Ovary (tissue), 3 donors: Measurements from ENCODE around the gene KRTAP5-4.
"Not testable (repeated sequence)": the region's sequence is repeated elsewhere in the genome, so short reads cannot be mapped to it uniquely, and the experiment has no call there.

Experiments
- POLR2A ChIP-seq: fragments of 450-650 bp; IDR thresholded peaks from one replicate; pipeline ENCODE4 v1.6.1; 2017; ENCODE audit warnings: antibody characterized with exemption, mild to moderate bottlenecking, moderate library complexity
- TF ChIP-seq, protein P1 (sequence below), 3 donors: fragments of 450-650 bp in 2 of 3; fragments of 200-600 bp in 1 of 3; IDR thresholded peaks; one replicate each; pipeline versions ENCODE4 v1.5.1 to v1.8.0; 2016 to 2022; ENCODE audit warnings: antibody characterized with exemption in 3 of 3, mild to moderate bottlenecking in 1 of 3
- donor health status: DM: no; HTN: no; CAD: no.

DNA sequence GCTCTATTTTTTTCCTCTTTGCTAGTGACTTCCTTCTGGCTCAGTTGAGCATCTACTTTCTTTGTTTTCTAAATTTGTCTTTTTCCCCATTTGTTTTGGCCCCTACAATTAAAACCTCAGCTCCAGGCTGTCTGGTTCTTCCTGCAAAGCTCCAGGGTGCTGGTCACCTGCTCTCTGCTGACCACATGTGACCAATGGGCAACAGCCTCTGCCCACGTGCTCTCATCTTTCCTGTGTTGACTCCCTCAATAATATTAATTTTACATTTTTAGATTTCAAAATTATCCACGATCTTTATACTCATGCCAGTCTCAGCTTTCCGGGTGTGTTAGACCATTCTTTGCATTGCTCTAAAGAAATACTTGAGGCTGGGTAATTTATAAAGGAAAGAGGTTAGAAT, 23.5 kb downstream of the KRTAP5-4 start:
- TF ChIP-seq, protein P1, sequence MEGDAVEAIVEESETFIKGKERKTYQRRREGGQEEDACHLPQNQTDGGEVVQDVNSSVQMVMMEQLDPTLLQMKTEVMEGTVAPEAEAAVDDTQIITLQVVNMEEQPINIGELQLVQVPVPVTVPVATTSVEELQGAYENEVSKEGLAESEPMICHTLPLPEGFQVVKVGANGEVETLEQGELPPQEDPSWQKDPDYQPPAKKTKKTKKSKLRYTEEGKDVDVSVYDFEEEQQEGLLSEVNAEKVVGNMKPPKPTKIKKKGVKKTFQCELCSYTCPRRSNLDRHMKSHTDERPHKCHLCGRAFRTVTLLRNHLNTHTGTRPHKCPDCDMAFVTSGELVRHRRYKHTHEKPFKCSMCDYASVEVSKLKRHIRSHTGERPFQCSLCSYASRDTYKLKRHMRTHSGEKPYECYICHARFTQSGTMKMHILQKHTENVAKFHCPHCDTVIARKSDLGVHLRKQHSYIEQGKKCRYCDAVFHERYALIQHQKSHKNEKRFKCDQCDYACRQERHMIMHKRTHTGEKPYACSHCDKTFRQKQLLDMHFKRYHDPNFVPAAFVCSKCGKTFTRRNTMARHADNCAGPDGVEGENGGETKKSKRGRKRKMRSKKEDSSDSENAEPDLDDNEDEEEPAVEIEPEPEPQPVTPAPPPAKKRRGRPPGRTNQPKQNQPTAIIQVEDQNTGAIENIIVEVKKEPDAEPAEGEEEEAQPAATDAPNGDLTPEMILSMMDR (IDR thresholded peaks at IDR 0.05): not testable (repeated sequence)
- not testable (repeated sequence) for TF ChIP-seq POLR2A
